ENCODE results near the gene SPHKAP.

- TF ChIP-seq POLR2A (IDR thresholded peaks at IDR 0.05) (no peak), CTCF (IDR thresholded peaks at IDR 0.05 in 4 of 5, conservative IDR thresholded peaks at IDR 0.05 in 1 of 5) (no peak)
These were observed 75.8 kb downstream of the SPHKAP start for GRCh38 chr2:228105526-228106250.

Data from gastrocnemius medialis (tissue), 4 donors.